ENCODE results near the gene MPG.

DNA sequence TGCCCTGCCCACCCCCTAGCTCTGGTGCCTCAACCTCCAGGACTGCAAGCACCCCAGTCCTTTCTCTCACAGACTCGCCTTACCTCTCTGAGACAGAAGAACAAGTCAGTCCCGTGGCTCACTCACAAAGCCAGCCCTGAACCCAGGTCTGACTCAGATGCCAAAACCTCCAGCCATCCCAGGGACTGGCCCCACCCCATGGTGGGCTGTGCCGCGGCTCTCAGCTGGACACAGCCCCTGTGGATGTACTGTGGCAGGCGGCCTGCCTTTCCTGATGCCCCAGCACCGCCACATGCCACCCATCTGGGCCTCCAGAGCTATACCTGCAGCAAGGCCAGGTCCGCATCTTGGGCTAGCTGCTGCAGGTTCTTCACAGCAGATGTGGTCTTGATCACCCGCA lies 19.8 kb downstream of the MPG start:
- TF ChIP-seq, protein P1, sequence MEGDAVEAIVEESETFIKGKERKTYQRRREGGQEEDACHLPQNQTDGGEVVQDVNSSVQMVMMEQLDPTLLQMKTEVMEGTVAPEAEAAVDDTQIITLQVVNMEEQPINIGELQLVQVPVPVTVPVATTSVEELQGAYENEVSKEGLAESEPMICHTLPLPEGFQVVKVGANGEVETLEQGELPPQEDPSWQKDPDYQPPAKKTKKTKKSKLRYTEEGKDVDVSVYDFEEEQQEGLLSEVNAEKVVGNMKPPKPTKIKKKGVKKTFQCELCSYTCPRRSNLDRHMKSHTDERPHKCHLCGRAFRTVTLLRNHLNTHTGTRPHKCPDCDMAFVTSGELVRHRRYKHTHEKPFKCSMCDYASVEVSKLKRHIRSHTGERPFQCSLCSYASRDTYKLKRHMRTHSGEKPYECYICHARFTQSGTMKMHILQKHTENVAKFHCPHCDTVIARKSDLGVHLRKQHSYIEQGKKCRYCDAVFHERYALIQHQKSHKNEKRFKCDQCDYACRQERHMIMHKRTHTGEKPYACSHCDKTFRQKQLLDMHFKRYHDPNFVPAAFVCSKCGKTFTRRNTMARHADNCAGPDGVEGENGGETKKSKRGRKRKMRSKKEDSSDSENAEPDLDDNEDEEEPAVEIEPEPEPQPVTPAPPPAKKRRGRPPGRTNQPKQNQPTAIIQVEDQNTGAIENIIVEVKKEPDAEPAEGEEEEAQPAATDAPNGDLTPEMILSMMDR (IDR thresholded peaks at IDR 0.05 in 2 of 3, conservative IDR thresholded peaks at IDR 0.05 in 1 of 3; ENCODE audit: borderline replicate concordance in 1 of 3, insufficient read depth in 1 of 3, low read depth in 2 of 3, low read length in 2 of 3): no peak
- TF ChIP-seq, protein P2, sequence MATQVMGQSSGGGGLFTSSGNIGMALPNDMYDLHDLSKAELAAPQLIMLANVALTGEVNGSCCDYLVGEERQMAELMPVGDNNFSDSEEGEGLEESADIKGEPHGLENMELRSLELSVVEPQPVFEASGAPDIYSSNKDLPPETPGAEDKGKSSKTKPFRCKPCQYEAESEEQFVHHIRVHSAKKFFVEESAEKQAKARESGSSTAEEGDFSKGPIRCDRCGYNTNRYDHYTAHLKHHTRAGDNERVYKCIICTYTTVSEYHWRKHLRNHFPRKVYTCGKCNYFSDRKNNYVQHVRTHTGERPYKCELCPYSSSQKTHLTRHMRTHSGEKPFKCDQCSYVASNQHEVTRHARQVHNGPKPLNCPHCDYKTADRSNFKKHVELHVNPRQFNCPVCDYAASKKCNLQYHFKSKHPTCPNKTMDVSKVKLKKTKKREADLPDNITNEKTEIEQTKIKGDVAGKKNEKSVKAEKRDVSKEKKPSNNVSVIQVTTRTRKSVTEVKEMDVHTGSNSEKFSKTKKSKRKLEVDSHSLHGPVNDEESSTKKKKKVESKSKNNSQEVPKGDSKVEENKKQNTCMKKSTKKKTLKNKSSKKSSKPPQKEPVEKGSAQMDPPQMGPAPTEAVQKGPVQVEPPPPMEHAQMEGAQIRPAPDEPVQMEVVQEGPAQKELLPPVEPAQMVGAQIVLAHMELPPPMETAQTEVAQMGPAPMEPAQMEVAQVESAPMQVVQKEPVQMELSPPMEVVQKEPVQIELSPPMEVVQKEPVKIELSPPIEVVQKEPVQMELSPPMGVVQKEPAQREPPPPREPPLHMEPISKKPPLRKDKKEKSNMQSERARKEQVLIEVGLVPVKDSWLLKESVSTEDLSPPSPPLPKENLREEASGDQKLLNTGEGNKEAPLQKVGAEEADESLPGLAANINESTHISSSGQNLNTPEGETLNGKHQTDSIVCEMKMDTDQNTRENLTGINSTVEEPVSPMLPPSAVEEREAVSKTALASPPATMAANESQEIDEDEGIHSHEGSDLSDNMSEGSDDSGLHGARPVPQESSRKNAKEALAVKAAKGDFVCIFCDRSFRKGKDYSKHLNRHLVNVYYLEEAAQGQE (IDR thresholded peaks at IDR 0.05; ENCODE audit: low read depth): no peak
- no peak for TF ChIP-seq POLR2A (IDR thresholded peaks at IDR 0.05; ENCODE audit: borderline replicate concordance, extremely low read depth, insufficient read depth, insufficient read length)
